Measurements from ENCODE around the gene TBRG1. TPM values are rescaled to one million over a fixed set of nuclear protein-coding genes. Genes with fewer than 3 reads are reported as not detected.
A peak's percentile ranks its signal among the peaks of the same experiment; 100 is the strongest.

TBRG1 gene
- total RNA-seq, 8 experiments from 2014 or later = 16.8 to 49.6 (median 25.9) TPM

DNA sequence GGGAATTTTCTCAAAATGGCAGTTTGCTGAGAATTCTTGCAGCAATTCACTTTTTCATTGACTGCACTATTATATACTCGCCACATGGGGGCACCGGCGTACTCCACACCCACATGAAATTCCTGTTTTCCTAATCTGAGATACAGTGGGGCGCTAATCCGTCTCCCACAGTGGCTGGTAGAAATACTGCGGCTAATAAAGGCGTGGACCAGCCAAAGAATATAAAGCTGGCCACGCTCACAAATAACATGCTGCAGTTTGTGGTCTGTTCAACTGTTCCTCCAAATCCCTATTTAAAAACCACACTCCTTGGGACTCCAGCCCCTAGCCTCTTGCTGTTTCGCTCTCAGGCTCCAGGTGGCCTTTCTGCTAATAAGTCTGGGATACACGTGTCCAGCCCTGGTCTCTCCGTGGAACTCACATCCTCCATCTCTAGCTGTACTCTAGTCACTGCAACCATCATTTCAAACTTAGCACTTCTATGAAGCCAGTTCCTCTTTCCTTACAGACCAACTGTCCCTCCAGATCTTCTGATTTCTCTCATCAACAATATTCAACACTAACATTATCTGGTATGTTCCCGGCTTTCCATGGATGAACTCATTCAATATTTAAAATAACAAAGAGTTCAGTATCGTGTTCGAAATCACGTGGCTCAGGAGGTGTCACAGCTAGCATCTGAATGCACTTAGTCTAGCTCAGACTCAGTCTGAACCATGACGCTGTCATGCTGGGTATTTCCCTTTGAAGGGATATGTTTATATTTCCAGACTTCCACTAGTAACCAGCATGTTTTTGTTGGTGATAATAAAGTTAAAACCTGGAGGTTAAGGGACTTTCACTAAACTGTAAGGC lies 22.0 kb downstream of the TBRG1 start:
- no peak overlapping the region for H3K27ac ChIP-seq
- no peak overlapping the region for H3K4me3 ChIP-seq
- peak; percentile 67 to 95 (median 83) for ATAC-seq (replicated peaks in 6 of 8)

DNA sequence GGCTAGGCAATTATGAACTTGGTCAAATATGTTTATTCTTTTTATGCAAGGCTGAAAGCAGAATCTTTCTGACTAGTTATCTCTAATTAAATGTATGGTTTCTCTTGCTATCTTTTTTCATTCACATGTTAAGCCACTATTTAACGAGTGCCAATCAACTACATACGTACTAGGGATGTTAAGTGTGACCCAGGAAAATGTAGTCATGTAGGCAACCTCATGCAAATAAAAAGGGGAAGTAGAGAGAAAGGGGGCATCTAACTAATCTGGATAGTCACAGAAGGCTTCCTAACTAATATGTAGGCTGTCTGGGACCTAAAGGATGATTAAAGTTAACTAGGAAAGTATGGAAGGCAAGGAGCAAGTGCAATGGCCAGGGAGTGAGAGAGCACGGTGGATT lies 23.5 kb downstream of the TBRG1 start:
- Histone ChIP-seq H3K27ac (no peak overlapping the region), H3K4me3 (no peak overlapping the region), H3K4me1 (replicated peaks in 1 of 2) (no peaks in the 10 kb centered on the region)
- ATAC-seq (replicated peaks in 6 of 8) = no peak
- 74 to 100% (median 90%) methylated on average over 1 to 3 of the region's 3 CpGs; no CpG with 5 or more reads in 2 of the 10 experiments for WGBS, 10 experiments
- in situ Hi-C loops (cut with MboI; ENCODE audit: low pct_unique_long_range_greater_than_20kb in 2 of 9, low sequenced_read_pairs in 9 of 9, unreplicated experiment in 9 of 9) = loop anchor here in 1 of 9 experiments (25.0 kb wide), 1 partner anchor 191 kb away; no protein-coding TSS in a partner anchor

More for the DNA sequence above, 22.0 kb downstream of the TBRG1 start:
- H3K4me1 ChIP-seq (replicated peaks in 1 of 2) = no peaks in the 10 kb centered on the region
- in situ Hi-C loops (cut with MboI; ENCODE audit: low pct_unique_long_range_greater_than_20kb in 2 of 9, low sequenced_read_pairs in 9 of 9, unreplicated experiment in 9 of 9) = loop anchor here in 1 of 9 experiments (25.0 kb wide), 1 partner anchor 193 kb away; no protein-coding TSS in a partner anchor
- 0 to 42% (median 12%) methylated on average over 3 to 16 of the region's 16 CpGs for WGBS, 10 experiments

DNA sequence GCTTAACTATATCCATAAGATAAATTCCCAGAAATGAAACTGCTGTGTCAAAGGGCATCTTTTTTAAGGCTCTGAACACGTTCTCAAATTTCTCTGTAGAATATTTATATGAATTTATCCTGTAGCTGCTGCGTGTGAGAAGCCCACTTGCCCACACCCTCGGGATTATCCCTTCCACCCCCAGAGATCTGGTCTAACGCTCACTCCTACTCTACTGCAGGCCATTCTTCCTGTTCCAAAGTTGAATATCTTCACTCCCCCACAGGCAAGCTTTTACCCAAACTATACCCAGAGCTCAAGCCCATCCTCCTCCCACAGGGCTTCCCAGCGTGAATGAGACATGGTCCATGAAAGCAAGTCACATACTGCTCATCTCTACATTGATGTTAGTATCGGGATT lies 25.9 kb downstream of the TBRG1 start:
- in situ Hi-C loops (cut with MboI; ENCODE audit: low pct_unique_long_range_greater_than_20kb in 2 of 9, low sequenced_read_pairs in 9 of 9, unreplicated experiment in 9 of 9) = loop anchor here in 1 of 9 experiments (25.0 kb wide), 1 partner anchor 189 kb away; no protein-coding TSS in a partner anchor
- H3K4me1 ChIP-seq (replicated peaks in 1 of 2) = no peaks in the 10 kb centered on the region
- 45 to 75% (median 60%) methylated on average over 2 to 6 of the region's 6 CpGs; no CpG with 5 or more reads in 3 of the 10 experiments for WGBS, 10 experiments
- ATAC-seq (replicated peaks in 6 of 8) = no peak
- no peak overlapping the region for H3K27ac ChIP-seq
- H3K4me3 ChIP-seq = no peak overlapping the region

DNA sequence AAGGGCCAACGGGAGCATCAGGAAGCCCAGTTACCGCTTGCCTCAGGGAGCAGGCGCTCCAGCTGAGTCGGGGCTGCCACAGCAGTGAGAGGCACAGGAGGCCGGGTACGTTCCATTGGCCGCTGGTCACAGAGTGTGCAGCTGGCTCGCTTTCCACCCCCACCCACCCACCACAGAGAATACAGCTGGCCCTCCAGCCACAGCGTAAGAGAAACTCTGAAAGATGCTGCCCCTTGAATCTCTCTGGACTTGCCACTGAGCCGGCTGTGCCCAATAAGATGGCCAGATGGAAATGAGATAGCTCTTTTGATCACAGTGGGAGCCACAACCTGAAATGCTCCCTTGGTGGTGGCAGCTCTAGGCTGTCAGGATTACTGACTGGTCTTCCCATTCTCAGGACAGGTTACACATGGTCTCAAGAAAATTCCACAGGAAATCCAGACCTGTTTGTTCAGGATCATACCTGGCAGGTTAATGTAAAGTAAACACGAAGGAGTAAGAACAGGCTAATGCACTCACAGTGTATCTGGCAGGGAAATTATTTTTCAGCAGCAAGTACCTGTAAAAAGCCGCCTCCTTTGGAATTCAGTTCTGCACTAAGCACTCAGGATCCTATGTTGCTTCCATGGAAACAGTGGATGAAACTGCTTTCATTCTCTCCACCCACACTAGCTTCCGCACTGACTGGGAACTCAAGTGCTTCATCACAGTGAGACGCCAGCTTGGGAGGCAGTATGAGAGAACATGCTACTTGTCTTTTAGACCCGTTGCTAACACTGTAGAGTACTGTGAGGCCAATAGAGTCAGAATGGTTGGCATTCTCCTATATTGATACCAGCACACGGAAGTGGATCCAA lies 34.3 kb downstream of the TBRG1 start:
- no peak overlapping the region for H3K27ac ChIP-seq
- in situ Hi-C loops (cut with MboI; ENCODE audit: low pct_unique_long_range_greater_than_20kb in 2 of 9, low sequenced_read_pairs in 9 of 9, unreplicated experiment in 9 of 9) = loop anchor here in 7 of 9 experiments (25.0 kb wide), 3 partner anchors 105 to 205 kb away; partner anchors contain the start of genes ESAM (in 6 of the 7), VSIG2 (in 6 of the 7) and ROBO3 (in 3 of the 7)
- 0 to 100% (median 29%) methylated on average over 1 to 9 of the region's 16 CpGs for WGBS, 10 experiments
- peak in 7 of 8 experiments; percentile 34 to 94 (median 91) for ATAC-seq (replicated peaks in 6 of 8)
- peak overlapping the region in 1 of 5 donors; percentile 7 for H3K4me3 ChIP-seq
- peaks cover 12 to 22% of the 10 kb centered on the region in 2 donors for H3K4me1 ChIP-seq (replicated peaks in 1 of 2)

GRCh38 chr11:124657904-124658303 lies 35.2 kb downstream of the TBRG1 start:
- peaks cover 12 to 22% of the 10 kb centered on the region in 2 donors for H3K4me1 ChIP-seq (replicated peaks in 1 of 2)
- WGBS, 10 experiments = 0 to 86% (median 58%) methylated on average over 1 to 4 of the region's 5 CpGs; no CpG with 5 or more reads in 5 of the 10 experiments
- no peak overlapping the region for H3K4me3 ChIP-seq
- no peak overlapping the region for H3K27ac ChIP-seq
- in situ Hi-C loops (cut with MboI; ENCODE audit: low pct_unique_long_range_greater_than_20kb in 2 of 9, low sequenced_read_pairs in 9 of 9, unreplicated experiment in 9 of 9) = loop anchor here in 7 of 9 experiments (25.0 kb wide), 3 partner anchors 104 to 204 kb away; partner anchors contain the start of genes ESAM (in 6 of the 7), VSIG2 (in 6 of the 7) and ROBO3 (in 3 of the 7)
- peak in 4 of 8 experiments; percentile 14 to 90 (median 56) for ATAC-seq (replicated peaks in 6 of 8)

DNA sequence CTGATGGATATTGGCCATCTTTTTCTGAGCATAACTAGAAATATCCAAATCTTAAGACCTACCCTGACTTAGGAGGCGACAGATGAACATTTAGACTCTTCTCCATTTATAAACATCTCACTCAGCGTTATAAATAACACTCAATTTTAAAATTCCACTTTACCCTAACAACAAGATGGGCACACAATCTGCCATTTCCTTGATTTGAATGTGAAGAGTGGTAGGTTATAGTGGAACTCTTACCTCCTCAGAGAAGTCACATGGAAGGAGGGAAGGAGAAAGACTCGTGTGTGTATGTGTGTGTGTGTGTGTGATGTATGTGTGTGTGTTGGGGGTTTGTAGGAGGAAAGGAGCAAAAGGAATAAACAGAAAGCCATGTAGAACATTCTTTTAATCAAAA lies 35.8 kb downstream of the TBRG1 start:
- Histone ChIP-seq H3K4me1 (replicated peaks in 1 of 2) (peaks cover 12 to 22% of the 10 kb centered on the region in 2 donors), H3K4me3 (no peak overlapping the region), H3K27ac (no peak overlapping the region)
- 69 to 100% (median 90%) methylated on average over 1 to 3 of the region's 3 CpGs; no CpG with 5 or more reads in 1 of the 10 experiments for WGBS, 10 experiments
- no peak for ATAC-seq (replicated peaks in 6 of 8)
- in situ Hi-C loops (cut with MboI; ENCODE audit: low pct_unique_long_range_greater_than_20kb in 2 of 9, low sequenced_read_pairs in 9 of 9, unreplicated experiment in 9 of 9) = loop anchor here in 7 of 9 experiments (25.0 kb wide), 3 partner anchors 104 to 204 kb away; partner anchors contain the start of genes ESAM (in 6 of the 7), VSIG2 (in 6 of the 7) and ROBO3 (in 3 of the 7)

- H3K27ac ChIP-seq = no peak overlapping the region
- in situ Hi-C loops (cut with MboI; ENCODE audit: low pct_unique_long_range_greater_than_20kb in 2 of 9, low sequenced_read_pairs in 9 of 9, unreplicated experiment in 9 of 9) = loop anchor here in 7 of 9 experiments (25.0 kb wide), 3 partner anchors 103 to 203 kb away; partner anchors contain the start of genes ESAM (in 6 of the 7), VSIG2 (in 6 of the 7) and ROBO3 (in 3 of the 7)
- peaks cover 12 to 22% of the 10 kb centered on the region in 2 donors for H3K4me1 ChIP-seq (replicated peaks in 1 of 2)
- ATAC-seq (replicated peaks in 6 of 8) = no peak
- WGBS, 10 experiments = 43 to 100% (median 100%) methylated on average over 1 of the region's 1 CpG; no CpG with 5 or more reads in 1 of the 10 experiments
- H3K4me3 ChIP-seq = no peak overlapping the region
These were observed 36.3 kb downstream of the TBRG1 start for GRCh38 chr11:124658986-124659385.

DNA sequence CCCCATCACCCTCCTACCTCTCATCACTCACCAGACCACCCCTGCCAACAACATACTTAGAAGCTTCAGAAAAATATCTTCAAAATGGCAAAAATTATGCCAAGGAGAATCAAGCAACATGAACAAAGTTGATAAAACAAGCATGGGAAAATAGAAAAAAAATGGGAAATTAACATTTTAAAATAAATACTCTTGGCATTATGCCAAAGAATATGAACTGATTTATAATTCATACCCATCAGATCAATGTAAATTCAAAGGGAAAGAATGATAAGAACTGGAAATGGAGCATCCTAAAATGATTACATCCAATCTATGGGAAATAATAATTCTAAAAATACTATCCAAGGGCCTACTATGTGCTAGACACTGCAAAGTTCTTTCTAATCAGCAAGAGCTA lies 38.9 kb downstream of the TBRG1 start:
- Histone ChIP-seq H3K4me3 (no peak overlapping the region), H3K4me1 (replicated peaks in 1 of 2) (peaks cover 12 to 16% of the 10 kb centered on the region in 2 donors), H3K27ac (no peak overlapping the region)
- in situ Hi-C loops (cut with MboI; ENCODE audit: low pct_unique_long_range_greater_than_20kb in 2 of 9, low sequenced_read_pairs in 9 of 9, unreplicated experiment in 9 of 9) = loop anchor here in 7 of 9 experiments (25.0 kb wide), 3 partner anchors 101 to 201 kb away; partner anchors contain the start of genes ESAM (in 6 of the 7), VSIG2 (in 6 of the 7) and ROBO3 (in 3 of the 7)
- ATAC-seq (replicated peaks in 6 of 8) = no peak

- Histone ChIP-seq H3K4me3 (no peak overlapping the region), H3K27ac (no peak overlapping the region), H3K4me1 (replicated peaks in 1 of 2) (peaks cover 9 to 11% of the 10 kb centered on the region in 2 donors)
- ATAC-seq (replicated peaks in 6 of 8) = no peak
- WGBS, 10 experiments = 65 to 100% (median 83%) methylated on average over 2 to 4 of the region's 4 CpGs; no CpG with 5 or more reads in 2 of the 10 experiments
- in situ Hi-C loops (cut with MboI; ENCODE audit: low pct_unique_long_range_greater_than_20kb in 2 of 9, low sequenced_read_pairs in 9 of 9, unreplicated experiment in 9 of 9) = loop anchor here in 7 of 9 experiments (25.0 kb wide), 3 partner anchors 100 to 200 kb away; partner anchors contain the start of genes ESAM (in 6 of the 7), VSIG2 (in 6 of the 7) and ROBO3 (in 3 of the 7)
These were observed 39.4 kb downstream of the TBRG1 start for GRCh38 chr11:124662106-124662505.

- ATAC-seq (replicated peaks in 6 of 8) = peak in 1 of 8 experiments; percentile 55
- no peak overlapping the region for H3K27ac ChIP-seq
- no peak overlapping the region for H3K4me3 ChIP-seq
- in situ Hi-C loops (cut with MboI; ENCODE audit: low pct_unique_long_range_greater_than_20kb in 2 of 9, low sequenced_read_pairs in 9 of 9, unreplicated experiment in 9 of 9) = loop anchor here in 7 of 9 experiments (25.0 kb wide), 3 partner anchors 98 to 198 kb away; partner anchors contain the start of genes ESAM (in 6 of the 7), VSIG2 (in 6 of the 7) and ROBO3 (in 3 of the 7)
- no peaks in the 10 kb centered on the region for H3K4me1 ChIP-seq (replicated peaks in 1 of 2)
- 73 to 100% (median 86%) methylated on average over 1 to 2 of the region's 2 CpGs; no CpG with 5 or more reads in 2 of the 10 experiments for WGBS, 10 experiments
These were observed 41.2 kb downstream of the TBRG1 start for GRCh38 chr11:124663861-124664260.

- Histone ChIP-seq H3K4me3 (no peak overlapping the region), H3K27ac (no peak overlapping the region), H3K4me1 (replicated peaks in 1 of 2) (peaks cover 0 to under 1% of the 10 kb centered on the region in 2 donors)
- no peak for ATAC-seq (replicated peaks in 6 of 8)
- in situ Hi-C loops (cut with MboI; ENCODE audit: low pct_unique_long_range_greater_than_20kb in 2 of 9, low sequenced_read_pairs in 9 of 9, unreplicated experiment in 9 of 9) = loop anchor here in 7 of 9 experiments (25.0 kb wide), 3 partner anchors 95 to 195 kb away; partner anchors contain the start of genes ESAM (in 6 of the 7), VSIG2 (in 6 of the 7) and ROBO3 (in 3 of the 7)
- WGBS, 10 experiments = 86 to 100% (median 94%) methylated on average over 1 to 3 of the region's 3 CpGs; no CpG with 5 or more reads in 5 of the 10 experiments
These were observed 44.9 kb downstream of the TBRG1 start for GRCh38 chr11:124667601-124668000.

All from motor neuron (in vitro differentiated cells).